Measurements from ENCODE around the gene KIAA1958. TPM values are rescaled to one million over a fixed set of nuclear protein-coding genes. Genes with fewer than 3 reads are reported as not detected.

KIAA1958 gene
- total RNA-seq, 2 experiments from 2014 or later, result 5.6 to 6.8 TPM

DNA sequence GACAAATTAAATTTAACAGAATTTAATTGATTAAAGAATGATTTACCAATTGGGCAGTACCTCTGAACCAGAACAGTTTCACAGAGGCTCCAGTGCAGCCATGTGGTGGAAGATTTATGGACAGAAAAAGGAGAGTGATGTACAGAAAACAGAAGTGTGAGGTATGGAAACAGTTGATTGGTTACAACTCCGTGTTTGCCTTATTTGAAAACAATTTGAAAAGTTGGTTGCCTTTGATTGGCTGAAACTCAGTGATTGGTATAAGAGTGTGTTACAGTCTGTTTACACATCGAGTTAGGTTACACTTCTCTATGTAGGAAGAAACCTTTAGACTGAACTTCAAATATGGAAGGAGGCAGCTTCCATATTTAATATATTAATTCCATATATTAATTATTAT, 30.1 kb downstream of the KIAA1958 start:
- Histone ChIP-seq H3K4me1 (ENCODE audit: insufficient read depth, low read length) (no peaks in the 10 kb centered on the region), H3K27me3 (ENCODE audit: control insufficient read depth in 1 of 2, insufficient read depth in 2 of 2, low read length in 2 of 2) (no peaks in the 10 kb centered on the region), H3K27ac (ENCODE audit: low read depth in 1 of 2, low read length in 2 of 2) (no peak overlapping the region), H3K36me3 (ENCODE audit: insufficient read depth, low read length) (no peaks in the 10 kb centered on the region), H3K9me3 (ENCODE audit: control insufficient read depth in 1 of 2, insufficient read depth in 1 of 2, low read length in 2 of 2) (no peaks in the 10 kb centered on the region), H3K4me3 (ENCODE audit: low read length) (no peak overlapping the region)
- DNase-seq (no peak), ATAC-seq (ENCODE audit: poor library complexity) (no peak)
- Mint-ChIP-seq H3K4me1 (ENCODE audit: low read depth) (no peaks in the 10 kb centered on the region), H3K36me3 (ENCODE audit: low read depth) (no peaks in the 10 kb centered on the region), H3K27ac (no peak overlapping the region), H3K27me3 (no peaks in the 10 kb centered on the region), H3K9me3 (no peaks in the 10 kb centered on the region), H3K4me3 (no peak overlapping the region)
- TF ChIP-seq, protein P1, sequence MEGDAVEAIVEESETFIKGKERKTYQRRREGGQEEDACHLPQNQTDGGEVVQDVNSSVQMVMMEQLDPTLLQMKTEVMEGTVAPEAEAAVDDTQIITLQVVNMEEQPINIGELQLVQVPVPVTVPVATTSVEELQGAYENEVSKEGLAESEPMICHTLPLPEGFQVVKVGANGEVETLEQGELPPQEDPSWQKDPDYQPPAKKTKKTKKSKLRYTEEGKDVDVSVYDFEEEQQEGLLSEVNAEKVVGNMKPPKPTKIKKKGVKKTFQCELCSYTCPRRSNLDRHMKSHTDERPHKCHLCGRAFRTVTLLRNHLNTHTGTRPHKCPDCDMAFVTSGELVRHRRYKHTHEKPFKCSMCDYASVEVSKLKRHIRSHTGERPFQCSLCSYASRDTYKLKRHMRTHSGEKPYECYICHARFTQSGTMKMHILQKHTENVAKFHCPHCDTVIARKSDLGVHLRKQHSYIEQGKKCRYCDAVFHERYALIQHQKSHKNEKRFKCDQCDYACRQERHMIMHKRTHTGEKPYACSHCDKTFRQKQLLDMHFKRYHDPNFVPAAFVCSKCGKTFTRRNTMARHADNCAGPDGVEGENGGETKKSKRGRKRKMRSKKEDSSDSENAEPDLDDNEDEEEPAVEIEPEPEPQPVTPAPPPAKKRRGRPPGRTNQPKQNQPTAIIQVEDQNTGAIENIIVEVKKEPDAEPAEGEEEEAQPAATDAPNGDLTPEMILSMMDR (IDR thresholded peaks at IDR 0.05), result no peak
- intact Hi-C loops (cut with DNase I, micrococcal nuclease), result no loop called here
- CTCF ChIA-PET, result interaction anchor here (1.4 kb wide), 1 partner anchor 24 kb away, joined by 3 read pairs; no protein-coding TSS in a partner anchor
- POLR2A ChIA-PET, result interaction anchor here (0.7 kb wide), 1 partner anchor 11 kb away, joined by 3 read pairs; no protein-coding TSS in a partner anchor

DNA sequence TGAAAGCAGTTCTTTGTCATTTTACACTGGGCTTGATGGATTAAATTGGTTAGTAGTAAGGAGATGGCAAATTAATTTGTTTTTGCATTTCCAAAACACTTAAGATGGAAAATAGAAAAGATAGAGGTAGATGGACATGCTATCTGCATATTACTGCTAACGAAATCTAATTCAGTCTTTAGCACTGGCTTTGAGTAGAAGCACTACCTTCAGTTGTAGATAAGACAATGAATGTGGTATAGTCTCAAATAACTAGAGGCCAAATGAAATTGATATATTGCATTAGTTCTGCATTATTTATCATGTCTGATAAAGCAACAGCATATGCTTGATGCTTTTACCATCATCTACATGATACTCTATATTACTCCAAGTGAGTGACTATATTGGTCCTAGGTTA, 33.4 kb downstream of the KIAA1958 start:
- Histone ChIP-seq H3K9me3 (ENCODE audit: control insufficient read depth in 1 of 2, insufficient read depth in 1 of 2, low read length in 2 of 2) (no peaks in the 10 kb centered on the region), H3K36me3 (ENCODE audit: insufficient read depth, low read length) (no peaks in the 10 kb centered on the region), H3K4me3 (ENCODE audit: low read length) (no peak overlapping the region), H3K4me1 (ENCODE audit: insufficient read depth, low read length) (no peaks in the 10 kb centered on the region), H3K27me3 (ENCODE audit: control insufficient read depth in 1 of 2, insufficient read depth in 2 of 2, low read length in 2 of 2) (no peaks in the 10 kb centered on the region), H3K27ac (ENCODE audit: low read depth in 1 of 2, low read length in 2 of 2) (no peak overlapping the region)
- Mint-ChIP-seq H3K4me3 (no peak overlapping the region), H3K27me3 (no peaks in the 10 kb centered on the region), H3K36me3 (ENCODE audit: low read depth) (no peaks in the 10 kb centered on the region), H3K9me3 (no peaks in the 10 kb centered on the region), H3K4me1 (ENCODE audit: low read depth) (no peaks in the 10 kb centered on the region), H3K27ac (no peak overlapping the region)
- intact Hi-C loops (cut with DNase I, micrococcal nuclease), result no loop called here
- ChIA-PET POLR2A (no interaction called here), CTCF (no interaction called here)
- TF ChIP-seq, protein P1 (IDR thresholded peaks at IDR 0.05), result no peak
- ATAC-seq (ENCODE audit: poor library complexity) (no peak), DNase-seq (no peak)

DNA sequence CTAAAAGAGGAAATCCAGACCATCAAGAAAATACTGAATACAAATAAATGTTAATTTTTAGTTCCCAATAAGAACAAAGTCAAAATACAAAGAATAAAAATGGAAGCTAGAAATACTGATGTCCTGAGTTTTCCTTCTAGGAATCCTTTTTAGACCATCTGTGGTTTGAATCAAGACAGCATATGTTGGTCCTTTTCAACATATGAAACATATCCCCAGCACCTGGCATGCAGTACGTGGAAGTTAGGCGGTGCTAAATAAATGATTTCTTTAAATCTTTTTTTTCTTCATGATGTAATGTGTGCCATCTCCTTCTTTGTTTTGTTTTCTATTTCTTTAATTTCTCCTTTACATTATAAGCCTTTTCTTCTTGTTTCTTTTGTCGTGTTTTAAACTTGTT, 34.0 kb downstream of the KIAA1958 start:
- Histone ChIP-seq H3K27me3 (ENCODE audit: control insufficient read depth in 1 of 2, insufficient read depth in 2 of 2, low read length in 2 of 2) (no peaks in the 10 kb centered on the region), H3K4me1 (ENCODE audit: insufficient read depth, low read length) (no peaks in the 10 kb centered on the region), H3K4me3 (ENCODE audit: low read length) (no peak overlapping the region), H3K27ac (ENCODE audit: low read depth in 1 of 2, low read length in 2 of 2) (no peak overlapping the region), H3K9me3 (ENCODE audit: control insufficient read depth in 1 of 2, insufficient read depth in 1 of 2, low read length in 2 of 2) (no peaks in the 10 kb centered on the region), H3K36me3 (ENCODE audit: insufficient read depth, low read length) (no peaks in the 10 kb centered on the region)
- Mint-ChIP-seq H3K4me3 (no peak overlapping the region), H3K27ac (no peak overlapping the region), H3K36me3 (ENCODE audit: low read depth) (no peaks in the 10 kb centered on the region), H3K9me3 (no peaks in the 10 kb centered on the region), H3K27me3 (no peaks in the 10 kb centered on the region), H3K4me1 (ENCODE audit: low read depth) (no peaks in the 10 kb centered on the region)
- ChIA-PET POLR2A (no interaction called here), CTCF (no interaction called here)
- TF ChIP-seq, protein P1 (IDR thresholded peaks at IDR 0.05), result no peak
- intact Hi-C loops (cut with DNase I, micrococcal nuclease), result no loop called here
- DNase-seq, result no peak
- no peak for ATAC-seq (ENCODE audit: poor library complexity)

Measured in CD4-positive, alpha-beta T cell (primary cell).